ENCODE measurements around the gene PKD1. TPM values are rescaled to one million over a fixed set of nuclear protein-coding genes. Genes with fewer than 3 reads are reported as not detected.

Gene PKD1
- total RNA-seq, 1 experiment from 2014 or later, result 55.1 TPM

DNA sequence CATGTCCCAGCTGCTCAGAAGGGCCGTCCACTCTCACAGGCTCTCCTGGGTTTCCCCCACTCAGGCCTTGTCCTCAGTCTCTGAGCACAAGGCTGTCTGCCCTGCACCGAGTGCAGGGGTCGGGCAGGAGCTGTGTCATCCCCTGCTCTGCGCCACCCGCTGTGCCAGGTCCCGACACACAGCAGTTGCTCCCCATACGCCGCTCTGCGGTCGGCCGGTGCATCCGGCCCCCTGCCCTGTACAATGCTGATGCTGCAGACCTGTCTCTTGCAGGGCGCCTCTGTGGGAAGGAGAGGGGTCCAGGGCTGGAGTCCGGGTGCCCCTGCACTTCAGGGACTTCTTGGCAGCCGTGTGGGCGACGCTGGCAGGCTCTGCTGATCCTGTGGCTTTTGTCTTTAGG is 81.8 kb downstream of the PKD1 start:
- DNase-seq (ENCODE audit: low read depth), result no peak

DNA sequence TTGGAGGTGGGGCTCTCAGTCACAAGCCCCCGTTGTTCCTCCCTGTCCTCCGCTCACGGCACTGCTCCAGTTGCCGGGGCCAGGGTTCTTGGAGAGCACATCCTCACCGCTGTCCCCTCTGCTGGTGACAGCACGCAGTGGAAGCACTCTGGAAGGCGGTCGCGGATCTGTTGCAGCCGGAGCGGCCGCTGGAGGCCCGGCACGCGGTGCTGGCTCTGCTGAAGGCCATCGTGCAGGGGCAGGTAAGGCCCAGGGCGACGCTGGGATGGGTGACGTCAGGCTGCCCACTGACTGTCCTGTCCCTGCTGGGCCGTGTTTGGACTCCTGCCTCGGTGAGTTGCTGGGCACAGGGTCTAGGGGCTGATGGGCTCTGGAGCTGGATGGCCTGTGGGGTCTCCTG is 82.5 kb downstream of the PKD1 start:
- DNase-seq (ENCODE audit: low read depth), result no peak

DNA sequence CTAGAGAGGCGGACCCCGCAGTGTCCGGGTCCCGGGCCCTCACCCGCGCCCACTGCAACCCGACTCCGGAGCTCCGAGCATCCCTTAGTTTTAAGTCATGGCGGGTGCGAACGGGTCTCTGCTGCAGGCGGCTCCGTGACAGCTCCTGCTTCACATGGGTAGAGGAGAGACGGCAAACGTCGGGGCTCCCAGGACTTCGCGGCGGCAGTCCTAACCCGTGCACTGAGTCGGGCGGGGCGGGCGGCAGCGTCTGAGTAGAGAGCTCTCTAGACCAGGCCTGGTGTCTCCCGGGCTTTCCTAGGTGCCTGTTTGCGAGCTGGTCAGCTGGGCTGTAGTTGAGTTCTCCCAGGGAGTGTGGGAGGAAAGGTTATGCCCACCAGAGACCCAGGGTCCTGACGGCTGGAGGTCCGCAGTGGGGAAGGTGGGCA is 87.6 kb downstream of the PKD1 start:
- no peak for DNase-seq (ENCODE audit: low read depth)

DNA sequence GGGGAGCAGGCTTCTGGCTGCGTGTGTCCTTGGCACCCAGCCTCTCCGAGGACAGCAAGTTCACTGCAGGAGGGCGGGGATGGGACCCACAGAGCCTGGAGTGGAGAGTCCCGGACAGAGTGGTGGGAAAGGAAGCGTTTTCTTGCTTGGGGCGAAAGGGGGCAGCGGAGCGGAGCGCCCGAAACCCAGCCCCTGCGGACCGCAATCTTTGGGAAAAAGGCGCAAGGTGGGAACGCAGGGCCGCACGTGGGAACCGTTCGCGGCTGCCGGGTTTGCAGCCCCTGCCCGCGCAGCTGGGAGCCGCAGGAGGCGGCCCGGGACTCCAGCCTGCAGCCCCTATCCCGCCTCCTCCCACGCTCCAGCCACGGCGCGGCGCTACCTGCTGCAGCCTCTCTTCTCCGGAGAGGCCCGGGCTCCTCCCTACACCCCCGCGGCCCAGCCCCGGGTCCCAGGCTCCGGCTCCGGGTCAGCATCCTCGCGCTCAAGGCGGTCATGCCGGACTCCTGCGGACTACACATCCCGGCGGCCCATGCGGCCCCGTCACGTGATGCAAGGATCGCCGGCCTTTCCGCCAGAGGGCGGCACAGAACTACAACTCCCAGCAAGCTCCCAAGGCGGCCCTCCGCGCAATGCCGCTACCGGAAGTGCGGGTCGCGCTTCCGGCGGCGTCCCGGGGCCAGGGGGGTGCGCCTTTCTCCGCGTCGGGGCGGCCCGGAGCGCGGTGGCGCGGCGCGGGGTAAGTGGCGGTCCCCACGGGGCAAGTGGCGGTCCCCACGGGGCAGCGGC is 88.2 kb downstream of the PKD1 start, which contains the start of the genes NTHL1 and TSC2:
NTHL1 (minus strand) TSS at position 505 of the 786 bp plus-strand sequence; CDS start at position 494, 11 bp downstream.
TSC2 (plus strand) TSS at position 656 of the 786 bp plus-strand sequence. CDS start 631 bp downstream, outside the sequence.
- peak; percentile 98 for DNase-seq (ENCODE audit: low read depth)

DNA sequence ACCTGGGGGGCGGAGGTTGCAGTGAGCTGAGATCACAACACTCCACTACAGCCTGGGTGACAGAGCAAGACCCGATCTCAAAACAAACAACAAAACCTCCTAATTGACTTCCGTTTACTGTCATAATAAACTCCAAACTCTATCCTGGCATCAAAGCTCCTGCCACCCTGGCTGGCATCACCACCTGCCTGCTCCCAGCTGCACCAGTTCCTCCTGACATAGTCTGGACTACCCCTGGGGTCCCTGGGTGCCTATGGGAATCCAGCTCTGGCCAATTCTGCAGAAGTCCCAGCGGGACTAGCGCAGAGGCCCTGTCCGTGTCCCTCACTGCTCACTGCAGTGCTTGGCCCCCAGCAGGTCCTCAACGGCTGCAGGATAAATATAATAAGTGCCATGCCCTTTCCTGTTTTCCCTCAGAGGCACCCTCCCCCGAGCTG is 88.8 kb downstream of the PKD1 start:
- peak; percentile 64 for DNase-seq (ENCODE audit: low read depth)

DNA sequence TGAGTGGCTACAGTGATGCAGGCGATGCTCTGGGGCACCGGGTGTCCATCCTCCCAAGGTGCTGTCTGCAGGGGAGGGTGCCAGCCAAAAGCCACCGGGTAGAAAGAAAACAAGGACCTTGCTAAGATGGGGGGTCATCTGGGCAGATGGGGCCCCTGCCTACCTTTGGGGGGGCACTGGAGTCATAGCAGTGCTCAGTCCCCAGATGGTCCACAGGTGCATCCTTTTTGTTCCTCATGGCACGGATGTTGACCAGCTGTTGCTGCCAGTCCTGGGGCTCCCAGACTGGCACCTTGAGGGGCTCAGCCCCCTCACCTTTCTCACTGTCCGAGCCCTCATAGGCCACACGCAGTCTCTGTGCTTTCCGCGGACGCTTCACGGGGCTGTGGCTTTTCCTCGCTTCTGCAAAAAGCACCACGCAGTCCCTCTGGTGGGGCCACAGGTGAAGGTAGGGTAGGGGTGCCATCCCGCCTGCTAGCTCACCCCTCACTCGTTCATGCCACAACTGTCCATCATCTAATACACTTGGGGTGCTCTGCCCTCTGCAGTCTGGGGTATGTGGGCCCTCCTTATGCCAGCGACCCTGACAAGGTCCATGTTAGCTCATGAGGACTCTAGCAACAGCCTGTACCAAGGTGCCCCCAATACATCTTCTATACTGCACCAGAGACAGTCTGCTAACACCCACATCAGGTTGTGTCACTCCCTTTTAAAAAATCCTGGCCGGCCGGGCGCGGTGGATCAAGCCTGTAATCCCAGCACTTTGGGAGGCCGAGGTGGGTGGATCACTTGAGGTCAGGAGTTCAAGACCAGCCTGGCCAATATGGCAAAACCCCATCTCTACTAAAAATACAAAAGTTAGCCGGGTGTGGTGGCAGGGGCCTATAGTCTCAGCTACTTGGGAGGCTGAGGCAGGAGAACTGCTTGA is 89.5 kb downstream of the PKD1 start:
- DNase-seq (ENCODE audit: low read depth), result no peak

DNA sequence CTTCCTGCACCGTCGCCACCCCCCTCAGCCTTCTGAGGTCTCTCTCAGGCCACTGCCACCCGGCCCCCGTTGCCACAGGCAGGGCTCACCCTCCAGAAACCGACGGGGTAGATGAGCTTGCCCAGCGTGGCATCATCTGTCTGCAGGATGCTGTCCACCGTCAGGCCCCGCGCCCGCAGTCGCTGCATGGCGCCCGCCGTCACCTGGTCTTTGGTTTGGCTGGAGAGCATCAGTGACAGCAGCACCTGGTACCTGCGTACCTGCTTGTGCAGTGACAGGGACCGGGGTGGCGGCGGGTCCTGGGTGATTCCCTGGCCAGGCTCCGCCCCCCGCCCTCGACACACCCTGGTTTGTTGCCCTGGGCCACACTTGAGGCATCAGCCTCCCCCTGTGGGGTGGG is 91.2 kb downstream of the PKD1 start:
- DNase-seq (ENCODE audit: low read depth), result no peak

DNA sequence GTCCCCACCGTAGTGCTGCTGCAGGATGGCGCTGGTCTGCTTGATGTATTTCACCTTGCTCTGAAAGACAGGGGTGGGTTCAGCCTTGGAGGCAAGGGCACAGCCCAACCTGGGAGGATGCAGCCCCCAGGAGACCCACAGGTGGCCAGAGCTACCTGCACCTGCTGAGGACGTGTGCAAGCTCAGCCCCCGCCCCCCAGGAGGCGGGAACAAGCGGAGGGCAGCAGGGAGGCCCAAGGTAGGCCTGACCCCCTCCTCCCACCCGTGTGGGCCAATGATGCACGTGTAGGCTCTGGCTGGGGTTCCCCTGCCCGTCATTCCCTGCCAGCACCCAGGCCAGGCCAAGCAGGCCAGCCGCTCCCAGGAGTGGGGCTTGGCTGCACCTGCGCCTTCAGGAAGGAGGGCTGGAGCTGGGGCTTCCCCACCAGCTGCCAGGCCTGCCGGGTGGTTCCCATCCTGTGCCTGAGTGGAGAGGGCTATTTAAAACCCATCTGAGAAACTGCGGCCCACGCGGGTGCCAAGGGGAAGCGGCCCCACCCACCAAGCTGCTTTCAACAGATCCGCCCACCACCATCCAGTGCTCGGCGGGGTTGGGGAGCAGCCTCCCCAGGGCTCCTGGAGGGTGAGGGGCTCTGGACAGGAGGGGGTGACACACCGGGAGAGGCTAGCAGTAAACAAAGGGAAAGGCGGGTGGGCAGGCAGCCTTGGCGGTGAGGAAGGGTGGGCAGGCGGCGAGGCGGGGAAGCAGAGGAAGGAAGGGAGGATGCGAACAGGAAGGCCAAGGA is 91.8 kb downstream of the PKD1 start:
- DNase-seq (ENCODE audit: low read depth), result no peak

DNA sequence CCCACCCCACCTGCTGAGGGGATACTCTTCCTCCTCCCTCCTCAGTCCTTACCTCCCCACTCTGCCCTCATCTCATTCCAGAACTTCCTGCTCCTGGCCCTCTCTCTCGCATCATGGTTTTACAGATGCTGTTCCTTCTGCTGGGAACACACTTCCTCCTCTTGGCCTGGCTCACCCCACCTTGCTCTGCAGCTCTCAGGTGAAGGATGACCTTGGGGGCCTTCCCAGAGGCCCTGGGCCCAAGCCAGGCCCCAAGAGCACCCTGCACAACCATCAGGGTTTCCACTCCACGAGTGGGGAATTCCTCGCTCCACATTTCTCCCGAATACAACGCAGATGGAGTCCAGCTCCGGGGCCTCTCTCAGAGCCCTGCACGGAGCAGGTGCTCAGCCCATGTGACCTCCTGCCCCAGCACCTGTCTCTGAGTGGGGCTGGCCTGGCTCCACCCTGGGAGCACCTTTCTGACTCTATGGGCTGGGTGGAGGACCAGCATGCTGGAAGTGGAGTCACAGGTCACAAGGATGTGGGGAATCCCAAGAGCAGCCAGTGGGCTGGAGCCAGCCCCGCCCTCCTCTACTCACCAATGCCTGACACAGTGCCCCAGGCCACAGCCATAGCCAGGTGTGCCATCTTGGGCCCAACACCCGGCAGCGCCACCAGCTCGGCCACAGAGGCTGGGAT is 92.6 kb downstream of the PKD1 start:
- no peak for DNase-seq (ENCODE audit: low read depth)

DNA sequence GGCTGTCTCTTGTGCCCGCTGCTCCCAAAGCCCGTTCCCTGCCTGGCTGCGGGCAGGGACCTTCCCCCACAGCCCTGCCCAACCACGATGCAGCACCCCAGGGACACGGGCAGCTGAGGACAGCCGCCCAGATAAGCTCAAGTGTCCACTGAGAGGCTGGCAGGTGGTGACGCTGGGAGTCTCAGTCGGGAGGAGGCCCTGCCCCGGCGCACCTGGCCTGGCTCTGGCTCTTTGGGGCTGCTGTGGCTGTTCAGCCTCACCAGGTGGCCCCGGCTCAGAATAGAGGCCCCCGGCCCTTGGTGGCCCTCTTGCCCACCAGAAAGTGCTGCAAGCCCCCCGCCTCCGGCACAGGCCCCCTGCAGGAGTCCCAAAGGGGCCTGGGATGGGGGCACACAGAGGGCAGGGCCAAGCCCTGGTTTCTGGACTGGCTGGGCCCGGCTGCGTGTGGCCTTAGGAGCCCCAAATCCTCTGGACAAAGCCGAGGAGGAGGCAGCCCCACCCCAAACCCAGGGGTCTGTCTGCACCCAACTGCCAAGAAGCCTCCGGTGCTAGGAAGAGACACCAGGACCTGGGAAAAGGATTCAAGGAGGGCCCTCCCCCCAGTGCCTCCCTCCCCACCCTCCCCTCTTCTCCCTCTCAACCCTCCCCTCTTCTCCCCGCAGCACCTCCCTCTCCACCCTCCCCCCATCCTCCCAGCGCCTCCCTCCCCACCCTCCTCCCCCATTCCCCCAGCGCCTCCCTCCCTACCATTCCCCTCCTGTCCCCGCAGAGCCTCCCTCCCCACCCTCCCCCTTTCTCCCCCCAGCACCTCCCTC is 93.3 kb downstream of the PKD1 start:
- DNase-seq (ENCODE audit: low read depth), result no peak

DNA sequence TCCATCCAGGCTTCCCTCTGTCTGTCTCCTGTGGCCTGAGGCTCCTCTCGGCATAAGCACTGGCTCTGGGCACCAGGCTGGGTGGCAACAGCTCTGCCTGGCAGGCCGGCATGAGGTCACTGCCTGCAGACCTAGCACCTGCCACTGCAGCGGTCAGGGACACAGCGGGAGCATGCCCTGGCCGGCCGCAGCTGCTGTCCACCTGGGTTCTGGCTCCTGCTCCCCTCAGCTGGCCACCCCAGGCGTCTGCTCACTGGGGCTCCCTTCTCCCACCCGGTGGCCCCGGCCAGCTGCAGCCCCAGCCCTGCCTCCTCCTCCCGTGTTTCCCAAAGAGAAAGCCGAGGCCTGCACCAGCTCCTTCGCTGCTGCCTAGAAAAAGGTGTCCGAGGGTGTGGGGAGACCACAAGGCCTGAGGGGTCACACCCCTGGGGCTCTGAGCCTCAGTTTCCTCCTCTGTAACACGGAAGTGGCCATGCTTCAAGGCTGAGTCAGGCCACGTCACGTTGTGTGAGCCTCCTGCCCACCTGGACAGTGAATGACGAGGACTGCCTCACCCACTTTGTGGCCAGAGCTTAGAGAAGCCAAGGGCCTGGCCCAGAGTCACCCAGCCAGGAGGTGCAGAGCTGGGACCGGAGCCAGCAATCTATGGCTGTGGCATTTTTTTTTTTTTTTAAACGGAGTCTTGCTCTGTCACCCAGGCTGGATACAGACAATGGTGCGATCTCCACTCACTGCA is 94.7 kb downstream of the PKD1 start:
- peak; percentile 77 for DNase-seq (ENCODE audit: low read depth)

DNA sequence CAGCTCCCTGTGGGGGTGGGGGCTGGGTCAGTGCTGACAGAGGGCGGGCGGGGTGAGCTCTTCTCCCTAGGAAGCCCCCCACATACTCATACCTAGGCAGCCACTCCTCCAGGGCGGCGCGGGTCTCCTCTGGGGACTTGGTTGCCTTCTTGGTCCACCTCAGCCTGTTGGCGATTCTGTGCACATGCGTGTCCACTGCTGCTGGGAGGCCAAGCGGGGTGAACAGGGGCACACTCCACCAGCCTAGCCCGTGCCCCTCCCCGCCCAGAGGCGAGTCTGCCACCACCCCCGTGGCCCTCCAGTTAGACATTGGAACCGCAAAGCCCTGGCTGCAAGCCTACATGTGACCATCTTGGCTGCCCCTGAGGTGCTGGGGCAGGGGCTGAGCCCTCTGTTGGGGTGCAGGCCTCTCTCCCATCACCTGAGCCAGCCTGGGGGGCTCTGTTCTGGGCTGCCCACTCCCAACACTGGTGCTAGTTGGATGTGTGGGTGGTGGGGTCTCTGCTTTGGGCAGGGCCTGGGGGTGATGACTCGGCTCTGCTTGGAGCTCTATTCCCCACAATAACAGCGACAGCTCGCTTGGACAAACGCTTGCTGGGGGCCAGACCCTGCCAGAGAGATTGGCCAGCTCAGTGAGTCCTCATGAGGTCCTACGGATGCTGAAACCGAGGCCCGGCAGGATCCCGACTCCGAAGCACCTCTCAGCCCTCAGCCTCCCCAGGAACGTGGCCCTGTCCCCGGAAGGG is 95.5 kb downstream of the PKD1 start:
- DNase-seq (ENCODE audit: low read depth), result no peak

DNA sequence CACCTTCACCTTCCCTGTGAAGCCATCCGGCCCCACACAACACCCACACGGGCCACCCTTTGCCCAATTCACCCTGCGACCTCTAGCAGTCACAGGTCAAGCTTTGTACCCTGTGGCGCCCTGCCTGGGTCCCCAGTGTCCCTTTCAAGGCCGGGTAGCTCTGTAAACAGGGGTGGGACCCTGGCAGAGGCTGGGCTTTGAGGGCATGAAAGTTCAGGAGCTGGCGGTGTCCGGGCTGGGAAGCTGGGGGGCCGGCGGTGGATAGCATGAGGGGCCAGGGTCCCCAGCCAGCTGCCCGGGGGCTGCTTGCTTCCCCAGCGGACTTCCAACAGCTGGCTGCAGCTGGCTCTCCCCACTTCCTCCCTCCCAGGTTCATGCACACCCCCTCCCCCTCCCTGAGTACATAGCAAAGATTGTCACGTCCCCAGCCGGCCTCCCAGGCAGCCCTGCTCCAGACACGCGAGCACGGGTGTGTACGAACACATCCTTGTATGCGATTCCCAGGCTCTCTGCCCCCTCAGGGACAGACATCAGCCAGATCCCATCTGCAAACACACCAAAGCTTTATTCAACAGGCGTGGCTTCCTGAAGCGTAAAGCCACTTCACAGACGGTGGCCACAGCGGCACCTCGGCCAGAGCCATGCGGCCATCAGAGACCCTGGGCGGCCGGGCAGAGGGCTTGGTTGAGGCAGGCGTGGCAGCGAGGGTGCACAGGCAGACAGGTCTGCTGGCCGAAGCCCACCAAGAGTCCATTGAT is 96.2 kb downstream of the PKD1 start:
- no peak for DNase-seq (ENCODE audit: low read depth)
